Activated naive CD8-positive, alpha-beta T cell treated with anti-CD3 and anti-CD28 coated beads, Interleukin-2, amount 50 U/mL, for 24 hours (primary cell): ENCODE measurements around the gene TYROBP.
"Not testable (repeated sequence)": the region's sequence is repeated elsewhere in the genome, so short reads cannot be mapped to it uniquely, and the experiment has no call there.

ENCODE experiments used
- ATAC-seq: fragments of 150-1000 bp; cut with Tn5 transposase; one replicate; pipeline ENCODE4 v1.10.0; 2021
- DNase-seq: peaks from one replicate; pipeline ENCODE4 v3.0.0; 2021
- H3K27ac Mint-ChIP-seq: one replicate; pipeline ENCODE4 v1.8.0; 2021; ENCODE audit warnings: mild to moderate bottlenecking, mixed read lengths
- H3K27me3 Mint-ChIP-seq: one replicate; pipeline ENCODE4 v1.8.0; 2021; ENCODE audit warnings: mixed read lengths
- H3K36me3 Mint-ChIP-seq: one replicate; pipeline ENCODE4 v1.8.0; 2021; ENCODE audit warnings: low read depth, mixed read lengths
- H3K4me1 Mint-ChIP-seq: one replicate; pipeline ENCODE4 v1.8.0; 2021; ENCODE audit warnings: mixed read lengths
- H3K4me3 Mint-ChIP-seq: one replicate; pipeline ENCODE4 v1.8.0; 2021; ENCODE audit warnings: mild to moderate bottlenecking, moderate library complexity, mixed read lengths
- H3K9me3 Mint-ChIP-seq: one replicate; pipeline ENCODE4 v1.8.0; 2021; ENCODE audit warnings: mixed read lengths

Gene TYROBP

GRCh38 chr19:35899547-35900214 lies 8.4 kb downstream of the TYROBP start:
- Mint-ChIP-seq H3K4me3 (peak overlapping the region; percentile 81), H3K9me3 (no peaks in the 10 kb centered on the region), H3K27me3 (no peaks in the 10 kb centered on the region), H3K36me3 (peaks cover 42% of the 10 kb centered on the region), H3K27ac (peak overlapping the region; percentile 96), H3K4me1 (peaks cover 65% of the 10 kb centered on the region)
- peak; percentile 91 for DNase-seq
- peak; percentile 52 for ATAC-seq

GRCh38 chr19:35898499-35898809 lies 9.6 kb downstream of the TYROBP start:
- no peak for DNase-seq
- H3K27ac Mint-ChIP-seq, result peak overlapping the region; percentile 96
- peaks cover 50% of the 10 kb centered on the region for H3K36me3 Mint-ChIP-seq
- peaks cover 60% of the 10 kb centered on the region for H3K4me1 Mint-ChIP-seq
- H3K4me3 Mint-ChIP-seq, result peak overlapping the region; percentile 81
- no peaks in the 10 kb centered on the region for H3K9me3 Mint-ChIP-seq
- ATAC-seq, result no peak
- H3K27me3 Mint-ChIP-seq, result no peaks in the 10 kb centered on the region

- ATAC-seq, result no peak
- Mint-ChIP-seq H3K27me3 (no peaks in the 10 kb centered on the region), H3K36me3 (peaks cover 54% of the 10 kb centered on the region), H3K27ac (peak overlapping the region; percentile 96), H3K4me1 (peaks cover 57% of the 10 kb centered on the region), H3K9me3 (no peaks in the 10 kb centered on the region), H3K4me3 (peak overlapping the region; percentile 81)
- no peak for DNase-seq
These were observed 10.2 kb downstream of the TYROBP start for GRCh38 chr19:35897706-35898451.

GRCh38 chr19:35896643-35897040 lies 11.5 kb downstream of the TYROBP start:
- peak overlapping the region; percentile 81 for H3K4me3 Mint-ChIP-seq
- H3K27me3 Mint-ChIP-seq, result no peaks in the 10 kb centered on the region
- peaks cover 61% of the 10 kb centered on the region for H3K36me3 Mint-ChIP-seq
- H3K4me1 Mint-ChIP-seq, result peaks cover 48% of the 10 kb centered on the region
- H3K9me3 Mint-ChIP-seq, result no peaks in the 10 kb centered on the region
- DNase-seq (no peak), ATAC-seq (no peak)
- peak overlapping the region; percentile 96 for H3K27ac Mint-ChIP-seq

- peaks cover 66% of the 10 kb centered on the region for H3K36me3 Mint-ChIP-seq
- no peaks in the 10 kb centered on the region for H3K27me3 Mint-ChIP-seq
- H3K4me1 Mint-ChIP-seq, result peaks cover 45% of the 10 kb centered on the region
- ATAC-seq, result no peak
- no peak for DNase-seq
- H3K9me3 Mint-ChIP-seq, result no peaks in the 10 kb centered on the region
- peak overlapping the region; percentile 96 for H3K27ac Mint-ChIP-seq
- peak overlapping the region; percentile 81 for H3K4me3 Mint-ChIP-seq
These were observed 12.0 kb downstream of the TYROBP start for GRCh38 chr19:35895911-35896642.

- Mint-ChIP-seq H3K4me3 (no peak overlapping the region), H3K9me3 (no peaks in the 10 kb centered on the region), H3K27ac (peak overlapping the region; percentile 35), H3K36me3 (peaks cover 77% of the 10 kb centered on the region), H3K27me3 (no peaks in the 10 kb centered on the region), H3K4me1 (peaks cover 42% of the 10 kb centered on the region)
- DNase-seq (no peak), ATAC-seq (no peak)
These were observed 13.8 kb downstream of the TYROBP start for GRCh38 chr19:35894342-35894741.

GRCh38 chr19:35891819-35892218 lies 16.3 kb downstream of the TYROBP start:
- DNase-seq, H3K4me3 Mint-ChIP-seq, H3K27ac Mint-ChIP-seq, H3K9me3 Mint-ChIP-seq, H3K27me3 Mint-ChIP-seq, ATAC-seq: not testable (repeated sequence)
- Mint-ChIP-seq H3K36me3 (peaks cover 79% of the 10 kb centered on the region), H3K4me1 (peaks cover 27% of the 10 kb centered on the region)

- no peak overlapping the region for H3K27ac Mint-ChIP-seq
- H3K36me3 Mint-ChIP-seq, result peaks cover 68% of the 10 kb centered on the region
- no peaks in the 10 kb centered on the region for H3K9me3 Mint-ChIP-seq
- DNase-seq (no peak), ATAC-seq (no peak)
- H3K4me1 Mint-ChIP-seq, result peaks cover 19% of the 10 kb centered on the region
- H3K4me3 Mint-ChIP-seq, result no peak overlapping the region
- H3K27me3 Mint-ChIP-seq, result no peaks in the 10 kb centered on the region
These were observed 17.9 kb downstream of the TYROBP start for GRCh38 chr19:35890113-35890650.

GRCh38 chr19:35889370-35890112 lies 18.6 kb downstream of the TYROBP start:
- peaks cover 65% of the 10 kb centered on the region for H3K36me3 Mint-ChIP-seq

GRCh38 chr19:35888398-35888797 lies 19.7 kb downstream of the TYROBP start:
- ATAC-seq, result no peak
- H3K27ac Mint-ChIP-seq, result peak overlapping the region; percentile 18

More at GRCh38 chr19:35889370-35890112, 18.6 kb downstream of the TYROBP start:
- H3K4me3 Mint-ChIP-seq, result no peak overlapping the region
- no peaks in the 10 kb centered on the region for H3K9me3 Mint-ChIP-seq
- peak overlapping the region; percentile 27 for H3K27ac Mint-ChIP-seq
- H3K27me3 Mint-ChIP-seq, result no peaks in the 10 kb centered on the region
- DNase-seq, result no peak
- H3K4me1 Mint-ChIP-seq, result peaks cover 16% of the 10 kb centered on the region
- no peak for ATAC-seq

GRCh38 chr19:35887197-35887596 lies 20.9 kb downstream of the TYROBP start:
- no peak overlapping the region for H3K4me3 Mint-ChIP-seq
- H3K27ac Mint-ChIP-seq, result no peak overlapping the region
- DNase-seq (no peak), ATAC-seq (no peak)
- H3K36me3 Mint-ChIP-seq, result peaks cover 44% of the 10 kb centered on the region
- H3K9me3 Mint-ChIP-seq, result no peaks in the 10 kb centered on the region
- H3K4me1 Mint-ChIP-seq, result peaks cover 4% of the 10 kb centered on the region
- H3K27me3 Mint-ChIP-seq, result no peaks in the 10 kb centered on the region

More at GRCh38 chr19:35888398-35888797, 19.7 kb downstream of the TYROBP start:
- Mint-ChIP-seq H3K9me3 (no peaks in the 10 kb centered on the region), H3K4me3 (no peak overlapping the region), H3K4me1 (peaks cover 11% of the 10 kb centered on the region), H3K36me3 (peaks cover 54% of the 10 kb centered on the region), H3K27me3 (no peaks in the 10 kb centered on the region)
- DNase-seq, result no peak

- H3K27ac Mint-ChIP-seq, result peak overlapping the region; percentile 23
- H3K4me1 Mint-ChIP-seq, result peaks cover under 1% of the 10 kb centered on the region
- H3K36me3 Mint-ChIP-seq, result peaks cover 35% of the 10 kb centered on the region
These were observed 22.2 kb downstream of the TYROBP start for GRCh38 chr19:35885904-35886303.

GRCh38 chr19:35885225-35885738 lies 22.8 kb downstream of the TYROBP start:
- ATAC-seq (no peak), DNase-seq (no peak)
- no peaks in the 10 kb centered on the region for H3K4me1 Mint-ChIP-seq
- peak overlapping the region; percentile 23 for H3K27ac Mint-ChIP-seq
- H3K9me3 Mint-ChIP-seq, result no peaks in the 10 kb centered on the region
- no peaks in the 10 kb centered on the region for H3K27me3 Mint-ChIP-seq
- H3K4me3 Mint-ChIP-seq, result no peak overlapping the region
- H3K36me3 Mint-ChIP-seq, result peaks cover 30% of the 10 kb centered on the region

More at GRCh38 chr19:35885904-35886303, 22.2 kb downstream of the TYROBP start:
- H3K9me3 Mint-ChIP-seq, result no peaks in the 10 kb centered on the region
- no peak for ATAC-seq
- no peak overlapping the region for H3K4me3 Mint-ChIP-seq
- H3K27me3 Mint-ChIP-seq, result no peaks in the 10 kb centered on the region
- no peak for DNase-seq

- Mint-ChIP-seq H3K27ac (no peak overlapping the region), H3K4me1 (peaks cover 4% of the 10 kb centered on the region), H3K36me3 (peaks cover 20% of the 10 kb centered on the region), H3K9me3 (no peaks in the 10 kb centered on the region), H3K27me3 (peaks cover 9% of the 10 kb centered on the region), H3K4me3 (no peak overlapping the region)
- DNase-seq (no peak), ATAC-seq (no peak)
These were observed 24.2 kb downstream of the TYROBP start for GRCh38 chr19:35883882-35884281.
